ENCODE results near the gene NFIC.

GRCh38 chr19:3516675-3517207 lies 150.4 kb downstream of the NFIC start:
- no peak for TF ChIP-seq CTCF (conservative IDR thresholded peaks at IDR 0.05)
- TF ChIP-seq EZH2 (IDR thresholded peaks at IDR 0.05; ENCODE audit: low read depth) = no peak
